HG02759 (cell line): Measurements from ENCODE around the gene FANCM.
"Not testable (repeated sequence)": the region's sequence is repeated elsewhere in the genome, so short reads cannot be mapped to it uniquely, and the experiment has no call there.

Experiments
- ATAC-seq: cut with Tn5 transposase; IDR thresholded peaks from one replicate; pipeline ENCODE4 v1.9.1; 2021; ENCODE audit warnings: mild to moderate bottlenecking, moderate library complexity; ENCODE audit not compliant: unreplicated experiment

FANCM gene

DNA sequence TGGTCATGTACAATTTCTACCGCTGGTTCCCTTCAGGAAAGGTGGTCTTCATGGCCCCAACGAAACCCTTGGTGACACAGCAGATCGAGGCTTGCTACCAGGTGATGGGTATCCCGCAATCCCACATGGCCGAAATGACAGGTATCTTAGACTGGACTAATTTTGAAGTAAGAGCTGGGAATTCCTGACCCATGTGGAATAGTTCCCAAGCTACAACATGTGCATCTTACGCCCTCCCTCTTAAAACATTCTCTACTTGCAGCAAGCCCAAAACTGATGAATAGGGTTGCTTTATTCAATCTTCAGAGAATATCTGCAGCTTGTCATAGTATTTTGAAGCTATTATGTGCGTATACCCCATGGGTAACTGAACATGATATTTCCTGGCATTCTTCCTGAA lies 669 bp downstream of the FANCM start:
- no peak for ATAC-seq

DNA sequence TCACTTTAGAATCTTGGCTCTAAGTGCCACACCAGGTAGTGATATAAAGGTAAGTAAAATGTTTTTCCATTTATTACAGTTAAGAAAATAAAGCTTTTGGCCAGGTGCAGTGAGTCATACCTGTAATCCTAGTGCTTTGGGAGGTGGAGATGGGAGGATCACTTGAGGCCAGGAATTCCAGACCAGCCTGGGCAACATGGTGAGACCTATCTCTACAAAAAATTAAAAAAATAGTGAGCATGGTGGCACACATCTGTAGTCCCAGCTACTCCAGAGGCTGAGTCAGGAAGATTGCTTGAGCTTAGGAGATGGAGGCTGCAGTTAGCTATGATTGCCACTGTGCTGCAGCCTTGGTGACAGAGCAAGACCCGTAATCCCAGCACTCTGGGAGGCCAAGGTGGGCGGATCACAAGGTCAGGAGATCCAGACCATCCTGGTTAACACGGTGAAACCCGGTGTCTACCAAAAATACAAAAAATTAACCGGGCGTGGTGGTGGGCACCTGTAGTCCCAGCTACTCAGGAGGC lies 5.0 kb downstream of the FANCM start:
- ATAC-seq = no peak

DNA sequence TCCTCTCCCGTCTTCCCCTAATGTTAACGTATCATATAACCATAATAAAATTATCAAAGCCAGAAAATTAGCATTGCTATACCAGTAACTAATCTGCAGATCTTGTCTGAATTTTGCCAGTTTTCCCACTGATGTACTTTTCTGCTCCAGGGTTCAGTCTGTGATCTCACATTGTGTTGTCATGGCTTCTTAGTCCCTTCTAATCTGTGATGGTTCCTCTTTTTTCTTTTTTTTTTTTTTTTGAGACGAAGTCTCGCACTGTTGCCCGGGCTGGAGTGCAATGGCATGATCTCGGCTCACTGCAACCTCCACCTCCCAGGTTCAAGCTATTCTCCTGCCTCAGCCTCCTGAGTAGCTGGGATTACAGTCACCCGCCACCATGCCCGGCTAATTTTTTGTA lies 6.4 kb downstream of the FANCM start:
- not testable (repeated sequence) for ATAC-seq

DNA sequence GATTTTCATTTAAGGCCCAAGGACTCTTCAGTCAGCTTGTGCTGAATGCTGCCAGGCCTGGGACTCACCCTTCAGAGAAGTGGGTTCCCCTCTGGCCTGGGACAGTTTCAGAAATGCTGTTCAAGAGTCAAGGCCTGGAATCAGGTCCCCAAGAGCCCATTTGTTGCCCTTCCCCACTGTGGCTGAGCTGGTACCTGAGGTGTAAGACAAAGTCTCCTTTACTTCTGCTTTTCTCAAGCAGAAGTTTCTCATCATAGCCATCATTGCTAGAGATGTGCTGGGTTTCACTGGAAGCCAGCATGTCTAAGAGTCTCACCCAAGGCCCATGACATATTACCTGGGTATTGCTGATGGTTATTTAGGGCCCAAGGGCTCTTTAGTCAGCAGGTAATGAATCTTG lies 8.9 kb downstream of the FANCM start:
- peak; percentile 57 for ATAC-seq

DNA sequence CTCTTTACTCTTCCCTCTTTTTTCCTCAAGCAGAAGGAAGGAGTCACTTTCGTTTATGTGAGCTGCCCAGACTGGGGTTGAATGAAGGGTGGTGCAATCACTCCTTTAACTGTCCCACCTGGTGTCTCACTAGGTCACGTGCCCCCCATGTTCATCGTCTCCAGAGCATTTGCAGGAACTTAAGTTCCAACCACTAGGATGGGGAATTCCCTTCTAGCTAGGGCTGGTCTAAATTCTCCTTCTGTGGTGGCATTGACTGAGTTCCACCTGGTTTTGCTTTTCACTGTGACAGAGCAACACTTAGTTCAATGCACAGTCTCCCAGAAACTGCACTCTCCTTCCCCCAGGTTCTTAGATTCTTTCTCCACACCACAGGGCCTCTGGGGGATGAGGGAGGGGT lies 9.5 kb downstream of the FANCM start:
- peak; percentile 63 for ATAC-seq

DNA sequence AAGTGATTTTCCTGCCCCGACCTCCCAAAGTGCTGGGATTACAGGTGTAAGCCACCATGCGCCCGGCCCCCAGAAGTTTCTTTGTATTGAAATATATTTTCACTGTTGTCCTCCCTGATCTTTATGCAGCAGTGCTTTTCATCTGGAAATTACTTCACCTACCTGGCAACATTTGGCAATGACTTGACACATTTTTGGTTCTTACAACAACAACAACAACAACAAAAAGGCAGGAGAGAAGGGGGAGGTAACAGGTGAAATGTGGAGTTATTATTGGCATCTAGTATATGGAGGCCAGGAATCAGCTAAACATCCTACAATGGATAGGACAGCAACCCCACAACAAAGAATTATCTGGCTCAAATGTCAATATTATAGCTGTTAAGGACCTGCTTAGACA lies 13.9 kb downstream of the FANCM start:
- no peak for ATAC-seq

DNA sequence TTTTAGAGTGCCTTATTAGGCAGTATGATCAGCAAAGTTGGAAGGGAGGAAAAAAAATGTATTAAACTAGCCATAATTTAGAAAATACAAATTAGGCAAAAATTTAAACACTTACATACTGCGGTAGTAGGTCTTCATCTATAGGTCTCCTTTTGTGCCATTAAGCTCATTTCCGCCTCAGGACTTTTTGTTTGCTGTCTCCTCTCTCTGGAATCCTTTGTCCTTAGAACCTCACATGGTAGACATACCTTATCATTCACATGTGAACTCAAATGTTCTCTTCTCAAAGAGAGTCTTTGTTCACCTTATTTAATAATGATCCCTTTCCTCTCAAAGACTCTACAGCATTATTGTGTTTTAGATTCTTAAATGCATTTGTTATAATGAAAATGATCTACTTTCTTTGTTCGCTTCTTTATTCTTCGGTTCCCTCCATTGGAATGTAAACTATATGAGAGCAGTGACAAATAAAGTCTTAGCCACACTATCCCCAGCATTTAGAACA lies 14.7 kb downstream of the FANCM start:
- no peak for ATAC-seq

DNA sequence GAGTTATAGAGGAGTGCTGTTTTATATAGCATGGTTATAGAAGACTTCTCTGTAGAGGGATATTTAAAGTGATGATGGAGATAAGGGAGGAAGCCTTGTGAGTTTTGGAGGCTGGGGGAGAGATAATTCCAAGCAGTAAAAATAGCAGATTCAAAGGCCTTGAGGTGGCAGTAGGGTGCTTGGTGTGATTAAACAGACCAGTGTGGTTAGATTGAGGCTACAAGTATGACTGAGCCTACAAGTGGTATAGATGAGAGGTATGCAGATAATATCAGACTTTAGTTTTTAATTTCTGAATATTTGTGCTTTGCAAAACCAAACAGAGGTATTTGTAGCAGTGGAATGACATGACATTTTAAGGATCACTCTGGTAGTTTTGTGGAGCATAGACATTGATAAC lies 20.3 kb downstream of the FANCM start:
- no peak for ATAC-seq

DNA sequence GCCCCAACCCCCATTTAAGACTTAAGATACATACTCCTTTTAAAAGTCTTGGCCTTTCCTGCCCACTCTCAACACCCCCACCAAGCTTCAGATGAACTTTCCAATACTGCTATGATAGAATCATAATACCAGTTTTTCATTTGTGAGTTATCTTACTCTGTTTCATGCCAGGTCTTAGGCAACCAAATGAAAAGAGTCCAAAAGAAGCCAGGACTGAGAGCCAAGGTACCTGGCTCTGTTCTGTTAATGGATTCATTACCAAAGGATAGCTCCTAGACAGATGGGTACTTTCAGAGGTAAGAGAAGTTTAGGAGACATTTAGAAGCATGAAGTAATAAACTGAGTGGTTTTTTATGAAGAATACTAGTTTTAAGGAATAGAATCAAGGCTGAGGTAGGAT lies 34.2 kb downstream of the FANCM start:
- no peak for ATAC-seq

DNA sequence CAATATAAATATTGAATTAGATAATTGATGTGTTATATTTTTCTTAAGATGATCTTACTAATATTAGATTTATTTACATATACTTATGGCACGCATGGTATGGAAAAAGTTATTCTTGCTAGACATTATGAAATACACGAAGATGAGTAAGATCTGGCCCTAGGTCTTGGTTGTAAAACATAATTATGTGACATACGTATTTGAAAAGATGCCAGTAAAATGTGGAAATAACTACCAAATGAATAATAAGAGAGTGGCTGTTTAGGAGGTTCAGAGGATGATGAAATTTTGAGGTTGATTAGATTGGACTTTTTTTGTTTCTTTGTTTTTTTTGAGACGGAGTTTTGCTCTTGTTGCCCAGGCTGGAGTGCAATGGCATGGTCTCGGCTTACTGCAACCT lies 41.3 kb downstream of the FANCM start:
- no peak for ATAC-seq

DNA sequence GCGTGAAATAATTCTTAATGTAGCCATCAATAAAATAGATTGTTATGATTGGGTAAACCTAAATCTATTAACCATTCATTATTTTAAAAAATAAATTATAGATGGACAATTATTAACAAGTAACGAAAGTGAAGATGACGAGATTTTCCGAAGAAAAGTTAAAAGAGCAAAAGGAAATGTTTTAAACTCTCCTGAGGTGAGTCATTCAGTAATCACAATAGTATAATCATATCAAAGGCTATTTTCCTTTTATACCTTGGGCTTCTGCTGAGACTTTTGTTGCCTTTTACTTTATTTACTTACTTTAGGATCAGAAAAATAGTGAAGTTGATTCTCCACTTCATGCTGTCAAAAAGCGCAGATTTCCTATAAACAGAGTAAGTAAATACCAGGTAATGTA lies 45.6 kb downstream of the FANCM start:
- ATAC-seq = no peak

DNA sequence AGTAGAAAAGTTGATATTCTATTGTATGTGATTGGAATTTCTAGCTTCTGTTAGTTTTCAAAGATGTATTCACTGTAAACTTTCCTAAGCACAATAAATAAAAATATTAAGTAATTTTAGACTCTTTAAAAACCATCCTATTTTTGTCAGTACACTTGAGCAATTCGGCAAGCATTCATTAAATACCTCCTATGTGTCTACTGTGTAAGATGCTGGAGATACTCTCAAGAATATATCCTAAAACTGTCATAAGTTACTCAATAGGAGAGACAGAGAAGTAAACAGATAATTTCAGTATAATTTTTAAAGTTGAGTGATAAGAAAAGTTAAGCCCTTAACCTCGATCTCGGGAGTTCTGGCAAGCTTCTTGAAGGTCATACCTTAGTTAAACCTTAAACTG lies 46.1 kb downstream of the FANCM start:
- ATAC-seq = no peak

DNA sequence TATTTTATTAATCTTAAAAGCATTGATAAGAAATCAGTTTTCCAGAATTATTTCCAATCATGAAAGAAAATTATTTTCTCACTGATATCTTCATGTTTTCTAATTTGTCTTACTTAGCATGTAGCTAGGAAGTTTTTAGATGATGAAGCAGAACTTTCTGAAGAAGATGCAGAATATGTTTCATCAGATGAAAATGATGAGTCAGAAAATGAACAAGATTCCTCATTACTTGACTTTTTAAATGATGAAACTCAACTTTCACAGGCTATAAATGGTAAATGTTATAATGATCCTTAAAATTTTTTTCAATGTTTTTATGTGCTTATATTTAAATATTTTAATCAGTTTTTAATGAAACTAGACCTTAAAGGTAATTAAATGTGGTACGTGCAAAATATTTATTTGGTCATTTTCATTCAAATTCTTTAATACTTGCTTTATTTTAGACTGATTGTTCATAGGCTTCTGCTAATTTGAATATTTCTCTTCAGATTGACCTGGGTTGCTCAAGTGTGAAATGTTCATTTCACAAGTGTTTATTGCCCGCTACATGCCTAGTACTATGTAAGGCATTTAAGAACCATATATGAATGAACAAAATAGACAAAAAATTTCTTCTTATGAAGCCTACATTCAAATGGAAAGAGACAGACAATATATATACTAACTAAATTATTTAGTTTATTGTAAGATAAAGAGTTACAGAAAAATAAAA lies 49.5 kb downstream of the FANCM start:
- ATAC-seq = no peak

DNA sequence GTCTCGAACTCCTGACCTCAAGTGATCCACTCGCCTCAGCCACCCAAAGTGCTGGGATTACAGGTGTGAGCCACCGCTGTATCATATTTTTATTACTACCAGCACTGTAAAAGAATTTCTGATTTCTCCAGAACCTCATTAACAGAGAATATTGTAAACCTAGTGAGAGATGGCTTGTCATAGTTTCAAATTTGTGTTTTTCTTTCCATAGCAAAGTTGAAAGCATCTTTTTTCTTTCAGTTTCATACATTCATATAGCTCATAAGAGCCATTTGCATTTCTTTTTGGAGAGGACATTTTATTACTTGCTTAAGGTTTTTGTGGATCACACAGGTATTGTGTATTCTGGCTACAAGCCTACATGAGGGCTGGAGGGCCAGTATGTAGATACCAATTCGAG lies 59.2 kb downstream of the FANCM start:
- peak; percentile 38 for ATAC-seq

DNA sequence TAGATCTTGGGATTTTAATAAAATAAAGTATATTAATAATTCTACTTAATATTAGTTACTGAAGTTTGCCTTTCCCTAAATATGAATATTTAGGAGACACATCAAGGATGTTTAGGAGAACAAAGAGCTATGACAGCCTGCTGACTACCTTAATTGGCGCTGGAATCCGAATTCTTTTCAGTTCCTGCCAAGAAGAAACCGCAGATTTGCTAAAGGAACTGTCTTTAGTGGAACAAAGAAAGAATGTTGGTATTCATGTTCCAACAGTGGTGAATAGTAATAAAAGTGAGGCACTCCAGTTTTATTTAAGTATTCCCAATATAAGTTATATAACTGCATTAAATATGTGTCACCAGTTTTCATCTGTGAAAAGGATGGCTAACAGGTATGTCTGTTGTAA lies 62.8 kb downstream of the FANCM start:
- no peak for ATAC-seq

DNA sequence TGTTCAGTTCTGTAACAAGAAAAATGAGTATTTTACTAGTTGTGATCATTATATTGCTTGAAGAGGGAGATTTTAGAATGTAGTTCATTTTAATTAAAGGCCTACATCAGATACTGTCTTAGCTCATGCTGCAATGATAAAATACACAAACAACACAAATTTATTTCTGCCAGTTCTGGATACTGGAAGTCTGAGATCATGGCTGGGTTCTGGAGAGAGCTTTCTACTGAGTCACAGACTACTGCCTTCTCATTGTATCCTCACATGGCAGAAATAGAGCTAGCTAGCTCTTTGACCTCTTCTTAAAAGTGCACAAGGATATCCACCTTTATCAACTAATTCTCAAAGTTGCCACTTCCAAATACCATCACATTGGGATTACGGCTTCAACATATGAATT lies 63.5 kb downstream of the FANCM start:
- no peak for ATAC-seq

DNA sequence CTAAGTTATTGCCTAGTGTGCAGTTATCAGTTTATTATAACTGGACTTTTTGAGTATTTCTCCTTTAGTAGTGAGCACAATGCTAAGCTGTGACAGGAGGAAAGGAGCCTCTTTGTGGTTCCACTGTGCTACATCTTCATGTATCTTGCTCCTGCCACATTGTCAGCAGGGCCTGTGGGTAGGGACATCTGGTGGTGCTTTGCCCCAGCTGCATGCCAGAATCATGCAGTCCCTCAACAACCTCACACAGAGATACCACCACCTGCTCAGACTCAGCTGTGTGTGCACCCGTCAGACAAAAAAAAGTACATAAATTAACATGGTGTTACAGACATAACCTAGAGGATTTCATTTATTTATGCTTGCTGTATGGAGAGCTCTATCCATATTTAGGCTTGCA lies 66.2 kb downstream of the FANCM start:
- peak; percentile 83 for ATAC-seq

DNA sequence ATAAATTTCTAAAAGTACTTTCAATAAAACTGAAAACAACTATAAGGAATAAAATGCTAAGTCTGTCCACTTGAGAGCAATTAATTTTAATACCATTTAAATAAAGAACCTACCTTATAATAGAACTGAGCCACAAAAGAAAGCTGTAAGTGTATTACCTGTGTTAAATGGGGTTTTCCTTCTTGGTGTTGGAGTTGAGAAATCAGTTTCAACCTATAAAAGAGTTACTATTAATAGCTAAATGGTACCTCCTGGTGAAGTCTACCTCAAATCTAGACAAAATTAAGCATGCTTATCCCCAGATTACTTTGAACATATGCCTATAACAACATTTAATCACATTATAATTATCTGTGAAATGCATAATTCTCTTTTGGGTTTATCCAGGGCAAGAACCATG lies 68.5 kb downstream of the FANCM start:
- ATAC-seq = no peak

DNA sequence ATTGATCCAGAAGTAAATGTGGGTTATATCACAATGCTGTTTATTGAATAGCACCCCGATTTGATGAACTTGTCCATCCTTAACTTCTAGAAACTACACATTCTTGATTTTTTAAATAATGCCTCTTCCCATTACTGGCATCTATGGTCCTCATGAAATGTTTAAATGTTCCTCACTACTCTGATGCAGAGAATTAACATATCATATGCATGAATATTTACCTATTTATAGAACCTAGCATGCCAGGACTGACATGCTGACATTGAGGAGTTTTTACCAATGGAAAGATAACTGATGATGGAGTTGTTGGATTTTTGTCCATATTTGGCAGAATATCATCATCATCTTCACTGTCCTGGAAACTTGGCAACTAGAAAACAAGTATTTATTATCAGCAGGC lies 74.4 kb downstream of the FANCM start:
- no peak for ATAC-seq

DNA sequence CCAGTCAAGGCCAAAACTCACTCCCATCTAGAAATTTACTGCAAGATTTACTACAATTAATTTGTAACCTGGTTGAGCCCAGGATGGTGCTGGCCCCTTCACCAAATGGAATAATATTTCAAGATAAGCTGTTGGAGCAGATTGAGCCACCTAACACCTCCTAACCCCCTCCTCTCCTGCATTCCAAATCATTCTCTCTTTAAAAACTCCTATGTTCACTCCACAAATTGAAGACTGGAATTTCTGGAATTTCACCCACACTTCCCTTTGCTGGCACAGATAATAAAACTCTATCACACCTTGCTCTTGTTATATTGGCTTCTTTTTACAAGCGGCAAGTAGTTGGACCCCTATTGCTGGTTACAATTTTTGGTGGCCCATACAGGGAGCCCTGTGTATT lies 75.6 kb downstream of the FANCM start:
- ATAC-seq = no peak

DNA sequence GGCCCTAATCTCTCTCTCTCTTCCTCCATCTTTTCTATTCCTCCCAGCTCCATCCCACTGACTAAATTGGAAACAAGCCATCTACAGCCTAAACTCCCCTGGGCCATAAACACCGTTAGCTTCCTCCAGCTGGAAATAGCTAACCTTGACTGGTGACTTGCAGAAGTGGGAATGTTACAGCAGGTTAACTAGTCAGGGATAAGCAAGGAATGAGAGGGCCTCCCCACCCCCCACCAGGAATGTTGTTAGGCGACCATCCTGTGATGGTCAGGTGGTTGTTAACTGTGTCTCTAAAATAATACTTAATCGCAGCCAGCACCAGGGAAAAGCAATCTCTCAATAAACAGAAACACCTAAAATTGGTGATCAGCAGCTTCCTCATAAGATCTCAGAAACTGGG lies 76.5 kb downstream of the FANCM start:
- ATAC-seq = no peak

DNA sequence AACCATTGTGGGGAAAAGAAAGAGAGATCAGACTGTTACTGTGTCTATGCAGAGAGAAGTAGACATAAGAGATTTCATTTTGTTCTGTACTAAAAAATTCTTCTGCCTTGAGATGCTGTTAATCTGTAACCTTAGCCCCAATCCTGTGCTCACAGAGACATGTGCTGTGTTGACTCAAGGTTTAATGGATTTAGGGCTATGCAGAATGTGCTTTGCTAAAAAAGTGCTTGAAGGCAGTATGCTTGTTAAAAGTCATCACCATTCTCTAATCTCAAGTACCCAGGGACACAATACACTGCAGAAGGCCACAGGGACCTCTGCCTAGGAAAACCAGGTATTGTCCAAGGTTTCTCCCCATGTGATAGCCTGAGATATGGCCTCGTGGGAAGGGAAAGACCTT lies 78.0 kb downstream of the FANCM start:
- ATAC-seq = not testable (repeated sequence)

DNA sequence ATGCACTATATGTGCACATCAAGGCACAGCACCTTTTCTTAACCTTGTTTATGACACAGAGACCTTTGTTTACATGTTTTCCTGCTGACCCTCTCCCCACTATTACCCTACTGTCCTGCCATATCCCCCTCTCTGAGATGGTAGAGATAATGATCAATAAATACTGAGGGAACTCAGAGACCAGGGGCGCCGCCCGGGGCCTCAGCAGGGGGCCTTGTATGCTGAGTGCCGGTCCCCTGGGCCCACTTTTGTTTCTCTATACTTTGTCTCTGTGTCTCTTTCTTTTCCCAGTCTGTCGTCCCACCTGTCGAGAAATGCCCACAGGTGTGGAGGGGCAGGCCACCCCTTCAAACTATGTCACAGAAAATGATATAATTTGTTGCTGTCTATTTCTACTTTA lies 78.6 kb downstream of the FANCM start:
- not testable (repeated sequence) for ATAC-seq
